ENCODE results near the gene LACRT.

DNA sequence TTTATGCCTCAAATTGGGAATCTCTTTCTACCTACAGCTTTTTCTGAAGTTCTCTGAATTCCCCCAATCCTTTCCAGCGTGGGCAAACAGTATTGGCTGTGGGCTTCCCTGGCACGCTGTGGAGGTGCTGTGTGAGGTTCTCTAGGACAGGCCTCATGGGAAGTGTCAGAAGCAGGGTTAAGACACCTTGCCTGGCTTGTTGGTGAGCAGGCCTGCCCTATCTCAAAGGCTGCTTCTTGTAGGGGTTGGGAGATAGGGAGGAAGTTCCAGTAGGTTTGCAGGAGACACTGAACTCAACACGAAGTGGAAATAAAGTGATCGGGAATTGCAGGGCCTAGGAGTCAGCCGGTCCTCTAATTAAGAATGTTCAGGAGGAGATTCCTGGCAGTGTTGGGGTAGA is 43.4 kb upstream of the LACRT start:
- TF ChIP-seq, protein P1, sequence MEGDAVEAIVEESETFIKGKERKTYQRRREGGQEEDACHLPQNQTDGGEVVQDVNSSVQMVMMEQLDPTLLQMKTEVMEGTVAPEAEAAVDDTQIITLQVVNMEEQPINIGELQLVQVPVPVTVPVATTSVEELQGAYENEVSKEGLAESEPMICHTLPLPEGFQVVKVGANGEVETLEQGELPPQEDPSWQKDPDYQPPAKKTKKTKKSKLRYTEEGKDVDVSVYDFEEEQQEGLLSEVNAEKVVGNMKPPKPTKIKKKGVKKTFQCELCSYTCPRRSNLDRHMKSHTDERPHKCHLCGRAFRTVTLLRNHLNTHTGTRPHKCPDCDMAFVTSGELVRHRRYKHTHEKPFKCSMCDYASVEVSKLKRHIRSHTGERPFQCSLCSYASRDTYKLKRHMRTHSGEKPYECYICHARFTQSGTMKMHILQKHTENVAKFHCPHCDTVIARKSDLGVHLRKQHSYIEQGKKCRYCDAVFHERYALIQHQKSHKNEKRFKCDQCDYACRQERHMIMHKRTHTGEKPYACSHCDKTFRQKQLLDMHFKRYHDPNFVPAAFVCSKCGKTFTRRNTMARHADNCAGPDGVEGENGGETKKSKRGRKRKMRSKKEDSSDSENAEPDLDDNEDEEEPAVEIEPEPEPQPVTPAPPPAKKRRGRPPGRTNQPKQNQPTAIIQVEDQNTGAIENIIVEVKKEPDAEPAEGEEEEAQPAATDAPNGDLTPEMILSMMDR (IDR thresholded peaks at IDR 0.05): no peak
- TF ChIP-seq EZH2 (IDR thresholded peaks at IDR 0.05; ENCODE audit: borderline replicate concordance, insufficient read depth, low read depth, low read length, poor library complexity, severe bottlenecking): no peak
